Pancreas (tissue), 10 donors: ENCODE measurements around the gene ARRB1. TPM values are rescaled to one million over a fixed set of nuclear protein-coding genes. Genes with fewer than 3 reads are reported as not detected.

ENCODE experiments used
- ATAC-seq, 4 donors: fragments of 200-7000 bp; cut with Tn5 transposase; one replicate each; pipeline versions ENCODE4 v1.8.0 to v1.9.1; 2020; ENCODE audit warnings: mild to moderate bottlenecking in 4 of 4, moderate library complexity in 4 of 4
- DNase-seq, 6 donors: peaks; one replicate each; pipeline ENCODE4 v3.0.0-alpha.2; 2020
- FAIRE-seq: peaks from 2 replicates; lab custom pipeline; 2012; peaks lifted over from hg19 to GRCh38; lab: Jason Lieb, UNC
- H3K27ac ChIP-seq, 4 donors: fragments of 200-600 bp; sonication (generic); 1 replicate in 3 of 4; 2 replicates in 1 of 4; pipeline versions ENCODE4 v1.5.0 to v1.8.0; 2020
- H3K27me3 ChIP-seq, 4 donors: fragments of 200-600 bp; one replicate each; pipeline ENCODE4 v1.8.0; 2021
- H3K36me3 ChIP-seq, 3 donors: fragments of 200-600 bp; sonication (generic) in 1 of 3; one replicate each; pipeline versions ENCODE4 v1.5.0 to v1.8.0; 2020 to 2021
- H3K4me1 ChIP-seq, 3 donors: fragments of 200-600 bp; one replicate each; pipeline ENCODE4 v1.8.0; 2021
- H3K4me3 ChIP-seq, 4 donors: fragments of 200-600 bp; sonication (generic) in 2 of 4; one replicate each; pipeline versions ENCODE4 v1.5.0 to v1.8.0; 2020 to 2021
- H3K9me3 ChIP-seq, 4 donors: fragments of 200-600 bp; one replicate each; pipeline ENCODE4 v1.8.0; 2021
- CTCF ChIP-seq, 4 donors: fragments of 200-600 bp; sonication (generic) in 3 of 4; IDR thresholded peaks; one replicate each; pipeline versions ENCODE4 v1.5.0 to v1.8.0; 2021; ENCODE audit warnings: antibody characterized with exemption in 4 of 4
- WGBS, 2 donors: extraction: QIAGEN DNeasy Blood & Tissue Kit; methylation state at CpG; one replicate each; pipeline ENCODE4 v1.1.7; 2013; 5-methylcytosine and 5-hydroxymethylcytosine counted together
- intact Hi-C, 3 donors: fragments of 100-400 bp; cut with DNase I; formaldehyde crosslinking; loops; one replicate each; pipeline versions ENCODE4 v1.11.1 to v1.14.2; 2022
- polyA plus RNA-seq, 2 donors: library from polyadenylated mRNA; stranded (reverse); fragments of 200-250 nt; gene quantifications; one replicate each; pipeline ENCODE4 v1.2.3, GENCODE V29; 2013
- total RNA-seq, 6 donors: library from RNA; stranded (reverse); fragmentation: NEBNext Ultra II Directional in 4 of 6; extraction: Animal tissue kit (Norgen Biotek cat#: 25700) in 4 of 6; gene quantifications; one replicate each; pipeline versions ENCODE4 v1.2.1 to v1.2.4, GENCODE V29; 2021 to 2023
- donor health status: healthy with polysubstance abuse.
- donor health status: DM: no; HTN: no; CAD: no; lungs with moderate emphysema.
- donor health status: DM: no; HTN: no; CAD: no.
- donor health status: control.
- donor health status: control.
- donor health status: Bipolar disorder and iron deficiency.
- donor health status: DM: yes; HTN: yes; CAD: no.
- donor health status: DM: no; HTN: no; CAD: no.
- donor health status: DM: no; HTN: no; CAD: no.
- donor health status: DM: yes; HTN: yes; CAD: no.

The ARRB1 gene
- total and polyA plus RNA-seq, 8 donors = 7.8 to 68.1 (median 33.0) TPM

- Histone ChIP-seq H3K27me3 (no peaks in the 10 kb centered on the region), H3K9me3 (no peaks in the 10 kb centered on the region), H3K4me3 (no peak overlapping the region), H3K27ac (peak overlapping the region in 1 of 4 donors; percentile 17), H3K4me1 (peaks cover 0 to 32% (median 11%) of the 10 kb centered on the region in 3 donors), H3K36me3 (no peaks in the 10 kb centered on the region)
- TF ChIP-seq CTCF (IDR thresholded peaks at IDR 0.05) = no peak
- no peak for ATAC-seq
- intact Hi-C loops = no loop called here
- peak in 1 of 6 donors; percentile 27 for DNase-seq
- no peak for FAIRE-seq
- 98% methylated on average over 4 of the region's 4 CpGs for WGBS, 2 donors
Measured at GRCh38 chr11:75308986-75309385, 42.5 kb downstream of the ARRB1 start.

GRCh38 chr11:75308116-75308515 lies 43.3 kb downstream of the ARRB1 start:
- DNase-seq = peak in 3 of 6 donors; percentile 33 to 49 (median 37)
- peak; percentile 71 to 83 (median 77) for ATAC-seq
- Histone ChIP-seq H3K9me3 (no peaks in the 10 kb centered on the region), H3K4me3 (no peak overlapping the region), H3K27ac (peak overlapping the region in 2 of 4 donors; percentile 15 to 17), H3K4me1 (peaks cover 0 to 25% (median 11%) of the 10 kb centered on the region in 3 donors), H3K27me3 (no peaks in the 10 kb centered on the region), H3K36me3 (no peaks in the 10 kb centered on the region)
- intact Hi-C loops = no loop called here
- no peak for FAIRE-seq
- TF ChIP-seq CTCF (IDR thresholded peaks at IDR 0.05) = no peak
- 65% methylated on average over 7 of the region's 7 CpGs for WGBS, 2 donors

- Histone ChIP-seq H3K27me3 (no peaks in the 10 kb centered on the region), H3K4me3 (no peak overlapping the region), H3K36me3 (no peaks in the 10 kb centered on the region), H3K27ac (no peak overlapping the region), H3K4me1 (peaks cover 7 to 30% (median 17%) of the 10 kb centered on the region in 3 donors), H3K9me3 (no peaks in the 10 kb centered on the region)
- DNase-seq (no peak), FAIRE-seq (no peak), ATAC-seq (no peak)
- no peak for TF ChIP-seq CTCF (IDR thresholded peaks at IDR 0.05)
- intact Hi-C loops = no loop called here
- 65 to 78% methylated on average over 3 of the region's 3 CpGs for WGBS, 2 donors
Measured at GRCh38 chr11:75307058-75307457, 44.4 kb downstream of the ARRB1 start.

GRCh38 chr11:75306529-75306928 lies 44.9 kb downstream of the ARRB1 start:
- no peak for ATAC-seq
- Histone ChIP-seq H3K9me3 (no peaks in the 10 kb centered on the region), H3K36me3 (no peaks in the 10 kb centered on the region), H3K27ac (no peak overlapping the region), H3K4me3 (no peak overlapping the region), H3K4me1 (peaks cover 10 to 29% (median 21%) of the 10 kb centered on the region in 3 donors), H3K27me3 (no peaks in the 10 kb centered on the region)
- intact Hi-C loops = no loop called here
- no peak for FAIRE-seq
- peak in 1 of 6 donors; percentile 28 for DNase-seq
- WGBS, 2 donors = 85 to 91% methylated on average over 10 of the region's 10 CpGs
- TF ChIP-seq CTCF (IDR thresholded peaks at IDR 0.05) = no peak

- Histone ChIP-seq H3K27ac (no peak overlapping the region), H3K9me3 (no peaks in the 10 kb centered on the region), H3K4me3 (no peak overlapping the region), H3K4me1 (peaks cover 15 to 34% (median 21%) of the 10 kb centered on the region in 3 donors), H3K36me3 (no peaks in the 10 kb centered on the region), H3K27me3 (no peaks in the 10 kb centered on the region)
- DNase-seq = peak in 1 of 6 donors; percentile 29
- 61 to 67% methylated on average over 6 of the region's 6 CpGs for WGBS, 2 donors
- TF ChIP-seq CTCF (IDR thresholded peaks at IDR 0.05) = no peak
- intact Hi-C loops = no loop called here
- ATAC-seq = no peak
- FAIRE-seq = no peak
Measured at GRCh38 chr11:75305993-75306392, 45.5 kb downstream of the ARRB1 start.
